ENCODE data around the gene XYLT1. TPM values are rescaled to one million over a fixed set of nuclear protein-coding genes. Genes with fewer than 3 reads are reported as not detected.

The XYLT1 gene
- total RNA-seq, 1 experiment from 2014 or later, result 13.0 TPM

- no peaks in the 10 kb centered on the region for H3K36me3 ChIP-seq
- H3K9me3 ChIP-seq (replicated peaks), result no peaks in the 10 kb centered on the region
- no peak overlapping the region for H3K27ac ChIP-seq
- H3K4me1 ChIP-seq (replicated peaks), result no peaks in the 10 kb centered on the region
- no peak overlapping the region for H3K4me3 ChIP-seq
- no peaks in the 10 kb centered on the region for H3K27me3 ChIP-seq (replicated peaks)
- DNase-seq (ENCODE audit: low read depth in 1 of 2, low spot score in 2 of 2), result no peak
Measured at GRCh38 chr16:17133851-17134250, 336.9 kb downstream of the XYLT1 start.

GRCh38 chr16:17131351-17131750, 339.4 kb downstream of the XYLT1 start:
- DNase-seq (ENCODE audit: low read depth in 1 of 2, low spot score in 2 of 2), result no peak
- Histone ChIP-seq H3K36me3 (peaks cover 2% of the 10 kb centered on the region; the same call in 1 of the 2 replicates), H3K9me3 (replicated peaks) (no peaks in the 10 kb centered on the region), H3K4me1 (replicated peaks) (no peaks in the 10 kb centered on the region), H3K27ac (no peak overlapping the region), H3K4me3 (no peak overlapping the region), H3K27me3 (replicated peaks) (no peaks in the 10 kb centered on the region)

- Histone ChIP-seq H3K27ac (no peak overlapping the region), H3K36me3 (peaks cover 2% of the 10 kb centered on the region; the same call in 1 of the 2 replicates), H3K4me1 (replicated peaks) (no peaks in the 10 kb centered on the region), H3K9me3 (replicated peaks) (no peaks in the 10 kb centered on the region), H3K4me3 (no peak overlapping the region), H3K27me3 (replicated peaks) (no peaks in the 10 kb centered on the region)
- no peak for DNase-seq (ENCODE audit: low read depth in 1 of 2, low spot score in 2 of 2)
Measured at GRCh38 chr16:17130733-17131132, 340.0 kb downstream of the XYLT1 start.

GRCh38 chr16:17129971-17130370, 340.8 kb downstream of the XYLT1 start:
- peaks cover 2% of the 10 kb centered on the region; the same call in 1 of the 2 replicates for H3K36me3 ChIP-seq
- no peak overlapping the region for H3K27ac ChIP-seq
- H3K4me3 ChIP-seq, result no peak overlapping the region
- no peaks in the 10 kb centered on the region for H3K4me1 ChIP-seq (replicated peaks)
- H3K27me3 ChIP-seq (replicated peaks), result no peaks in the 10 kb centered on the region
- no peak for DNase-seq (ENCODE audit: low read depth in 1 of 2, low spot score in 2 of 2)
- no peaks in the 10 kb centered on the region for H3K9me3 ChIP-seq (replicated peaks)

DNA sequence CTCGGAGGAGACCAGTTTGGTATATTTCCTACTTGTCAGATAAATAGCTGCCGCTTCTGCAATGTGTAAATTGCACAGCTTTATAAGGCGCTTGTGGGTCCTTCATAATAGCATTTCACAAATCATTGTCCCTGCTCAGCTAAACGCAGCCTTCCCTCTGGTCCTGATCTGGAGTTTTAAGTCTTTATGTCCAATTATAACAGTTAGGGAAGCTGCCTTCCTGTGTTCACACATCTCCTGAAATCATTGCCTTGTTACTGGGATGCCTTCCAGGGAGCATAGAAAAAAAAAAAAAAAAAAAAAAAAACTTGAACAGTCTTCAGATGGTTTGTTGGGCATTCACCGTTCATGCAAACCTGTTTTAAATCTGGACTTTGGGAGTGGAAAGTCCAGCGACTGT, 342.0 kb downstream of the XYLT1 start:
- Histone ChIP-seq H3K27me3 (replicated peaks) (no peaks in the 10 kb centered on the region), H3K9me3 (replicated peaks) (no peaks in the 10 kb centered on the region), H3K4me3 (no peak overlapping the region), H3K4me1 (replicated peaks) (no peaks in the 10 kb centered on the region), H3K27ac (no peak overlapping the region), H3K36me3 (peaks cover 7% of the 10 kb centered on the region)
- DNase-seq (ENCODE audit: low read depth in 1 of 2, low spot score in 2 of 2), result no peak

DNA sequence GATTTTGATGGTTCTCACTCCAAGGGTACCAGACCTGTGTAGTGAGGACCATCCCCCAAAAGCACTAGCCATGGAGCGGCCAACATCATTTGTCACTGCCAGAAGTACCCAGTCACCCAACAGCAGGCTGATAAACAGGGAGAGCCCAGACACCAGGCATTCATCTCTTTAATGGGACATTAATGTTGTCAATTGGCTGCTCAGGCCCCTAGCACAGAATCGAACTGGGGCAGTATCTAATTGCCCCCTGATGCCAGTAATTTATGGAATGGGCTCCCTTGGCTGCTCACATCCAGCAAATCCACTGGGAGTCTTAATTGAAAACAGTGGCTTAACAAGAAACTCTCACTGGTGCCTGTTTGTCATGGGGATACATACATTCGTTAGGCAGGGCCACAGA, 344.6 kb downstream of the XYLT1 start:
- Histone ChIP-seq H3K27me3 (replicated peaks) (no peaks in the 10 kb centered on the region), H3K4me1 (replicated peaks) (no peaks in the 10 kb centered on the region), H3K9me3 (replicated peaks) (no peaks in the 10 kb centered on the region), H3K27ac (no peak overlapping the region), H3K4me3 (no peak overlapping the region), H3K36me3 (peaks cover 11% of the 10 kb centered on the region)
- no peak for DNase-seq (ENCODE audit: low read depth in 1 of 2, low spot score in 2 of 2)

DNA sequence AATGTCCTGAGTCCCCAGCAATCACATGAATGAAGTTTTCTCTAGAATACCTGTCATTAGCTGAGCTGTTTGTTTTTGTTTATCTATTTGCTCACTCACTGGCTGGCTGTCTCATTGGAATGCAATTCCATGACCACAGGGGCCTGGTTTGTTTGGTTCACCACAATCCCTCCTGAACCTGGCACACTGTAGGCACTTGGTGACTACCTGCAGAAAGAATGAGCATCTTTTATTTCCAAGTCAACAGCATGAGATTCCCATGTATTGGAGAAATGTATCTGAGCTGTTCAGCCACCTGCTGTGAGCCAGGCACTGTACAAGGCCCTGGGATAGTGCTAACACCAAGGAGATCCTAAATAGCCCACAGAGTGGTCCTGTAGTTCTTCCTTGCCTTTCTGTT, 345.1 kb downstream of the XYLT1 start:
- H3K4me1 ChIP-seq (replicated peaks), result no peaks in the 10 kb centered on the region
- H3K9me3 ChIP-seq (replicated peaks), result no peaks in the 10 kb centered on the region
- DNase-seq (ENCODE audit: low read depth in 1 of 2, low spot score in 2 of 2), result no peak
- H3K4me3 ChIP-seq, result no peak overlapping the region
- peaks cover 11% of the 10 kb centered on the region for H3K36me3 ChIP-seq
- no peak overlapping the region for H3K27ac ChIP-seq
- no peaks in the 10 kb centered on the region for H3K27me3 ChIP-seq (replicated peaks)

GRCh38 chr16:17117906-17118577, 352.7 kb downstream of the XYLT1 start:
- DNase-seq (ENCODE audit: low read depth in 1 of 2, low spot score in 2 of 2), result no peak
- no peaks in the 10 kb centered on the region for H3K4me1 ChIP-seq (replicated peaks)
- H3K36me3 ChIP-seq, result no peaks in the 10 kb centered on the region
- H3K27me3 ChIP-seq (replicated peaks), result no peaks in the 10 kb centered on the region
- H3K4me3 ChIP-seq, result no peak overlapping the region
- no peak overlapping the region for H3K27ac ChIP-seq
- no peaks in the 10 kb centered on the region for H3K9me3 ChIP-seq (replicated peaks)

GRCh38 chr16:17116595-17117322, 354.0 kb downstream of the XYLT1 start:
- no peaks in the 10 kb centered on the region for H3K27me3 ChIP-seq (replicated peaks)
- no peaks in the 10 kb centered on the region for H3K9me3 ChIP-seq (replicated peaks)
- no peak for DNase-seq (ENCODE audit: low read depth in 1 of 2, low spot score in 2 of 2)
- no peaks in the 10 kb centered on the region for H3K36me3 ChIP-seq
- no peak overlapping the region for H3K4me3 ChIP-seq
- no peak overlapping the region for H3K27ac ChIP-seq
- H3K4me1 ChIP-seq (replicated peaks), result no peaks in the 10 kb centered on the region

DNA sequence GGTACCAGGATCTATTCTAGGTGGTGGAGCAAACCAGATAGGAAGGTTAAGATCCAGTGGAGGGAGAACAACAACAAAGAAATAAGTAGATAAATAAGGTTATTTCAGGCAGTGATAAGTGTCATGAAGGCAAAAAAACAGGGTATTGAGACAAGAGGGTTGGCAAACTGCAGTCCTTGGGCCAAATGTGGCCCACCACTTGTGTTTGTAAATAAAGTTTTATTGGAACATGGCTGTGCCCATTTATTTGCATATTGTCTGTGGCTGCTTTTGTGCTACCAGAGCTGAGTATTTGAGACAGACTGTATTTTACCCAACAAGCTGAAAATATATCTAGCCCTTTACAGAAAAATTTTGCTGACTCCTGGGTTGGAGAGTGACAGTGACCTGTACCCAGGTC, 361.3 kb downstream of the XYLT1 start:
- no peak overlapping the region for H3K4me3 ChIP-seq
- no peak overlapping the region for H3K27ac ChIP-seq
- H3K9me3 ChIP-seq (replicated peaks), result no peaks in the 10 kb centered on the region
- H3K27me3 ChIP-seq (replicated peaks), result no peaks in the 10 kb centered on the region
- no peaks in the 10 kb centered on the region for H3K36me3 ChIP-seq
- H3K4me1 ChIP-seq (replicated peaks), result peaks cover 12% of the 10 kb centered on the region
- no peak for DNase-seq (ENCODE audit: low read depth in 1 of 2, low spot score in 2 of 2)

- no peaks in the 10 kb centered on the region for H3K36me3 ChIP-seq
Measured at GRCh38 chr16:17108596-17108995, 362.2 kb downstream of the XYLT1 start.

GRCh38 chr16:17107450-17107849, 363.3 kb downstream of the XYLT1 start:
- Histone ChIP-seq H3K27ac (no peak overlapping the region), H3K27me3 (replicated peaks) (no peaks in the 10 kb centered on the region), H3K4me3 (no peak overlapping the region), H3K9me3 (replicated peaks) (no peaks in the 10 kb centered on the region), H3K36me3 (no peaks in the 10 kb centered on the region), H3K4me1 (replicated peaks) (peaks cover 16% of the 10 kb centered on the region)
- DNase-seq (ENCODE audit: low read depth in 1 of 2, low spot score in 2 of 2), result no peak

More at GRCh38 chr16:17108596-17108995, 362.2 kb downstream of the XYLT1 start:
- no peak for DNase-seq (ENCODE audit: low read depth in 1 of 2, low spot score in 2 of 2)
- Histone ChIP-seq H3K4me3 (no peak overlapping the region), H3K9me3 (replicated peaks) (no peaks in the 10 kb centered on the region), H3K27ac (no peak overlapping the region), H3K27me3 (replicated peaks) (no peaks in the 10 kb centered on the region), H3K4me1 (replicated peaks) (peaks cover 16% of the 10 kb centered on the region)

DNA sequence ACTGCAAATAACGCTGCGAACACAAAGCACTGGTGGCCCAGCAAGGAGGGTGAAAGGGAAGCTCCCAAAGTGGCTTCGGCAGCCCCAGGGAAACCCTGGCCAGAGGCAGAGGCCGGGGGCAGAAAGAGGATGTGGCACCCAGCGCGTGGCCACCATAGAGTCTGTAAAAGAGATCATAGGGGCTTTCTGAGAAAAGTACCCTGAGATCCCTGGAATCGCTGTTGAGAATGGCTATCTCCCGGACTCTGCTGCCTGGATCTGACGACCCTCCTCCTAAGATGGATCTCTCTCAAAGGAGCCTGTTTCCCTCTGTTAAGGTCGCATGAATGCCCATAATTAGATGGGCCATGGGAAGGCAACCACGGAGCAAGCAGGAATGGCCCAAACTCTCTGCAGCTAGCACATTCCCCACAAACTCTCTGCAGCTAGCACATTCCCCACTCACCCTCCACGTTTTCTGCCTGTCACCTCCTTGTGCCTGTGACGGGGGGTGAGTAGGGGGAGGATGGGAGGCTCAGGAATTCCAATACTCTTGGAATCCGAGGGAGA, 364.4 kb downstream of the XYLT1 start:
- Histone ChIP-seq H3K27me3 (replicated peaks) (no peaks in the 10 kb centered on the region), H3K27ac (no peak overlapping the region), H3K4me1 (replicated peaks) (peaks cover 16% of the 10 kb centered on the region), H3K36me3 (no peaks in the 10 kb centered on the region), H3K4me3 (no peak overlapping the region), H3K9me3 (replicated peaks) (no peaks in the 10 kb centered on the region)
- no peak for DNase-seq (ENCODE audit: low read depth in 1 of 2, low spot score in 2 of 2)

- Histone ChIP-seq H3K36me3 (no peaks in the 10 kb centered on the region), H3K4me1 (replicated peaks) (peaks cover 16% of the 10 kb centered on the region)
- peak in 1 of 2 experiments; percentile 33 for DNase-seq (ENCODE audit: low read depth in 1 of 2, low spot score in 2 of 2)
Measured at GRCh38 chr16:17105239-17105797, 365.4 kb downstream of the XYLT1 start.

More at GRCh38 chr16:17105239-17105797, 365.4 kb downstream of the XYLT1 start:
- no peaks in the 10 kb centered on the region for H3K27me3 ChIP-seq (replicated peaks)
- no peaks in the 10 kb centered on the region for H3K9me3 ChIP-seq (replicated peaks)
- no peak overlapping the region for H3K27ac ChIP-seq
- no peak overlapping the region for H3K4me3 ChIP-seq
